HG03439 (cell line): ENCODE data around the gene MPZL3.
"Not testable (repeated sequence)": the region's sequence is repeated elsewhere in the genome, so short reads cannot be mapped to it uniquely, and the experiment has no call there.

Source experiments
- ATAC-seq: cut with Tn5 transposase; IDR thresholded peaks from one replicate; pipeline ENCODE4 v1.9.1; 2021; ENCODE audit warnings: mild to moderate bottlenecking, moderate library complexity; ENCODE audit not compliant: unreplicated experiment

MPZL3 gene

GRCh38 chr11:118190942-118191506 lies 61.1 kb downstream of the MPZL3 start:
- ATAC-seq = not testable (repeated sequence)

- no peak for ATAC-seq
Observed at GRCh38 chr11:118186346-118187107, 65.6 kb downstream of the MPZL3 start.

GRCh38 chr11:118184784-118185579 lies 67.2 kb downstream of the MPZL3 start:
- no peak for ATAC-seq

- ATAC-seq = not testable (repeated sequence)
Observed at GRCh38 chr11:118183691-118184090, 68.5 kb downstream of the MPZL3 start.

- ATAC-seq = no peak
Observed at GRCh38 chr11:118180300-118180703, 71.9 kb downstream of the MPZL3 start.

- ATAC-seq = no peak
Observed at GRCh38 chr11:118176778-118177134, 75.4 kb downstream of the MPZL3 start.
